ENCODE data around the gene HMCES.

The HMCES gene

DNA sequence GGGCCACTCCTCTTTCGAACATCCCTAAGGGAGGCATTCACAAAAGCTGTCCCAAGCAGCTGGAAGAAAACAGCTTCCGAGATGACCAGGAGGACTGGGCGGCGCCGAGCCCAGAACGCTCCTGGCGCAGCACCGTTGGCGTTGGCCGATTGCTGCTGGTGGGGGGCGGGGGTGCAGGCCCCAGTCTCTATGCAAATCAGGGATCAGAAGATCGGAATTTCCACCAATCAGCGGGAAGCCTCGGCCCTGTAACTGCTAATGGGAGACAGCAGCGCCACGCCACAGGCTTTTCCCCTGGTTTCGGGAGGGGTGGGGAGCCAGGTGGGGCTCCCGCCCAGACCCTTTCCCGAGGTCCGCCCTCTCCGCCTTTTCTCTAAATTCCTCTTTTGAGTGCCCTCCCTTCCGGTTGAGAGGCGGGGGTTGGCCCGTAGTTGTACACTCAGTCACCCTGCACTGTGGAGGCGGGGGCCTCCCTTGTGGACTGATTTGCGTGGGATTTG, 27.0 kb downstream of the HMCES start:
- DNase-seq = peak; percentile 82

DNA sequence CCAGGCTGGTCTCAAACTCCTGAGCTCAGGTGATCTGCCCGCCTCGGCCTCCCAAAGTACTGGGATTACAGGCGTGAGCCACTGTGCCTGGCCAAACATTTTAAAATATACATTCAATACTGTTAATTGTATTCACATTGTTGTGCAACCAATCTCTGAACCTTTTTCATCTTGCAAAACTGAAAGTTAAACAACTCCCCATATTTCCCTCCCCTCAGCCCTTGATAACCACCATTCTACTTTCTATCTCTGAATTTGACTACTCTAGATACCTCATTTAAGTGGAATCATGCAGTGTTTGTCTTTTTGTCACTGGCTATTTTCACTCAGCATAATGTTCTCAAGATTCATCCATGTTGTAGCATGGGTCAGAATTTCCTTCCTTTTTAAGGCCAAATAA, 30.0 kb downstream of the HMCES start:
- no peak for DNase-seq

DNA sequence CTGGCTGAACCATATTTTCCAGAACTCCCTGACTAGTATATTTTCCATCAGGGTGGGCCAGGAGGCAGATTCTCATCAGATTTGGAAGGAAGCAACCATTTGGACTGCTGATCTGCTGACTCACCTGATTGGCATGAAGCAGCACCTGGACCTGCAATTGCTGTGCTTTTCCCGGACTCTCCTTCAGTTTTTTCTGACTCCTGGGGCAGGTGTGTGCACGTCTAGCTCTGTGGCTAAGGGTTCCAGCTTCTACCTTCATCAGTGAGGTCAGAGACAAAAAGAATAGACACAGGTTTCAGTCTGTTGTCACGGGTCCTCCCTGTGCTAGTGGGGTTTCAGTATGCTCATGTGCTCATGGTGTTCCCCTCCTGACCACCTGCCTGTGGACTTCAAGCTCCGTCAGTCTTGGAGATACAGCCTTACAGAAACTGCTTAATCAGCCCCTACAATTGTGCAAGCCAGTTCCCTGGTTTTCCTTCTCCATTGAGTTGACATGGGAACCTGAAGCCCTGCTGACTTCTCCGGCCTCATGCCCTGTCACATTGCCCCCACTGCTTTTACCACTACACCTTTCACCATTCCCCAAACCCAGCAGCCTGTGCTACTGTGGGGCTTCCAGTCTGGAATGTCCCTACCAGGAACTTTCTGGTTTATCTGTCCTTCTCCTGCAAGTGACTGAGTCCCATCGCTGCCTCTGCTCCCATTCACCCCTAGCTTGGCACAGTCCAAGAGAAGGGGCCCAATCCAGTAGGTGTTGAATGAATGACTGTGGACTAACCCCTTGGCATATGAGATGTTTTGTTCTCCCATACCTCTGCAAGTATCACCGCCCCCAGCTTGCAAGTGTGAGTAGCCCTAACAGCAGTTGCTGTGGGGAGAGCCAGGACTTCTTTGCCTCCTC, 31.7 kb downstream of the HMCES start:
- no peak for DNase-seq

DNA sequence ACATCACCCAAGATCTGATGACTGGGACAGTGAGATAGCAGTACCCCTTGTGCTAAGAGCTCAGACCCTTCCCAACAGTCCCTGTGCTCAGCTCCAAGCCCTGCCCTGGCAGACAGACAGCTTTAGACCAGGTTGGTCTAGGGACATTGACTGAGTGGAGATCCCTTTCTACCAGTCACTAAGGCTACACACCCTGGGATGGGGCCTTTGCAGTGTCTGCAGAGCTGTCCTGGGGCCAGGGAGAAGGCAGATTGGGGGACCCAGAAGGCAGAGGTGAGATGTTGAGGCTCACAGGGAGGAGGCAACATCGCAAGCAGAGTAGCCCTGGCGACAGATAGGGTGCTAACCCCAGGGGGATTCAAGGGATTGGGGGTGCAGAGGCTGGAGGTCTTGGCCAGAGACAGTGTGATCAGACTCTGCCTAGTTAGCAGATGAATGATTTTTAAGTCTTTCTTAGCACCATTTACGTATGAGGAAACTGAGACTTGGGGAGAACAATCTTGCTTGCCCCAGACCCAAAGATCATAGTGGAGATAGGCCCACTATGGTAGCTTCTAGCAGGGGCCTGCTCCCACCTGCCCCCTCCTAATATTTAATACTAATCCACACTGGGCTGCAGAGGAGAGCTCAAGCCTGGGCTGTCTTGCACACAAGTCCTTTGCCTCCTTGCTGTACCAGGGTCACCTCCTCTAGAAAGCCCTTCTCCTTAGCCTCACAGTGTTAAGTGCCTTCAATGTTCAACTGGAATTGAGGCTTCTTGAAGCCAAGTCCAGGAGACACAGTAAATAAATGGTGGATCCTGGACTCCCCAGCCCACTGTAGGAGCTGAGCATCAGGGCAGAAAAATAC, 32.6 kb downstream of the HMCES start:
- DNase-seq = no peak

DNA sequence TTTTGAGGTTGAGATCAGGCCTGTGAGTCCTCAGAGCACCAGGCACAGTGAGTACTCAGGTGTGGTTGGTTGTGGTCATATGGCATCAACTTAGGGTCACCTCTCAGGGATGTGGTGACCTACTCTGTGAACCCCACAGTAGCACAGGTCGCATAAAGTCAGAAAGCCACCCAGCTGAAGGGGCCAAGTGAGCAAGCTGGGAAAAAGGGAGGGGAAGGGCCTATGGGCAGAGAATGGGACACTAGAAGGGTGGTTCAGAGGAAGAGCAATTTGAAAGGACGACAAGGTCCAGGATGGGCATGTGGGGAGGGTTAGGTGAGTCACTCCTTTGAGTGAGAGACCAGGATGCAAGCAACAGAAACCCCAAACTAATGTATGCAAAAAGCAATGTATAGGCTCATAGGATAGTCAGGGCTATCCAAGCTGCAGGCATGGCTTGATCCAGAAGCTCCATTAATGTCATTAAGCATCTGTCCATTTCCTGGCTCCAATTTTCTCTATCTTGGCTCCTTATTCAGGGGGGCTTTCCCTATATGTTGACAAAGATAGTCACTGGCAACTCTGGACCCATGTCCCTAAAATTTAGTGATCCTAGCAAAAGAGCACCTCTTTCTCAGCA, 33.5 kb downstream of the HMCES start:
- no peak for DNase-seq

DNA sequence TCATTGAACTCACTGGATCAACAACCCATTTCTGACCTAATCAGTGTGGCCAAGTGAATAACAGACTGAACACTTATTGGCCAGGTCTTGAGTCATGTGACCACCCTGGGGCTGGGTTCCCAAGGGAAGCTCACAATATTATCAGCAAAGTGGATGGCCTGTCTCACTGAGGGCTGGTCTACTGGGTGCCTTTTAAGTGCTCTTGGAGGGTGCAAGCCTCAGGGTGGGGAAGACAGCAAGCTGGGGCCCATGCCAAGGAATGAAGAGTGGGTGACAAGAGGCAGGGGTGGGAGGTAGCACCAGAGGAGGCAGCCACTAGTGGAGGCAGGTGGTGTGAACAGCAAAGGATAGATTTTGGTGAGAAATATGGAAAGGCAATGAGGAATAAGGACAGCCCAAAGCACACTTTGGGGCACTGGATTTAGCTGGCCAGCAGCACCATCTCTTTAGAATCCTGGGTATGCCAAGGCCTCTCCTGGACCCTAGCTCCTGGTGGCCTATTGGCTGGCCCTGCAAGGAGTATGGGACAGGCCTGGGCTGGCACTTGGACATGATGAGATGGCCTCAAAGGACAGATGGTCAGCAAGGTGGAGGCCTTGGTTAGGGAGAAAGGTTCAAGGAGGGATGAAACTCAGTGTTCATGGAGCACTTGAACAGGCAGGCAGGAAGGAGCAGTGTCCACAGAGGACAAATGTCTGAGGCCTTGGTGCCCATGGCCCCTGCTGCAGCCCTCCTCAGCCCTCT, 34.2 kb downstream of the HMCES start:
- no peak for DNase-seq

DNA sequence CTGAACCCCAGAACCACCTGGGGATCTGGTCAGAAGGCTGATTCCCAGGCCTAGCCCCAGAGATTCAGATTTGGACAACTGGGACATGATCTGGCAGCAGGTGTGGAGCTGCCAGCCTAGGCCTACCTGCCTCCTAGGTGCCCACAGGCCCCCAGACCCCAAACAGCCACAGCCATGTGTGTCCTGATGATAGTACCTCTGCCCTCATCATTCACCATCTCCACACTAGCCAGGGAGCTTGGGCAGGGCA, 34.7 kb downstream of the HMCES start:
- DNase-seq = no peak

DNA sequence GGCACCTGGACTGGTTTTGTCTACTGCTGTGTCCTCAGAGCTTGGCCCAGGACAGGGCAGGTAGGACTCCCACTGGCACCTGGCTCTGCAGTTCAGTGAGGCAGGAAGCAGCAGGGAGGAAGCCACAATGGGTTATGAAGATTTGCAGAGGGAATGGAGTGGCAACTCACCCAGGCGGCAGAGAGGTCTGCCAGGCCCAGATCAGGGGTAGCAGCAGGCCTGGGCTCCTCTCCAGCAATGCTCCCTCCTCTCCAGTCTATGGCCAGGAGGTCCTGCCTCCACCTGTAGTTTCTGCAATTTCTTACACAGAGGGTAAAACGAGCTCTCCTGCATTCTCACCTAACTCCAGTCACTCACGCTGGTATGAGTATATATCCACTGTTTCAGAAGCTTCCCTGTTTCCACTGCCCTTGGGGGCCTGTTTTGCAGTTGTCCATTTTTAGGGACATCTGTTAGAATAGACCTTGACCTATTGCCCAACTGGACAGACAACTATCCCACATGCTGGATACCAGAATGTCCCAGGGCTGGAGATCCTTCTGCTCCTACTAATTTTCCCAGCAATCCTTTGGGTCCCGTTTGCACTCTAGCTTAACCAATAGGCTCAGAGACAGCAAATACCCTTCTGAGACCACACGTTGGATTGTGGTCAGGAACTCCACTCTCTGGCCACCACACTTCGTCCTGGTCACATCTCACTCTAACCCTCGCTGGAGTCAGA, 35.2 kb downstream of the HMCES start:
- no peak for DNase-seq

DNA sequence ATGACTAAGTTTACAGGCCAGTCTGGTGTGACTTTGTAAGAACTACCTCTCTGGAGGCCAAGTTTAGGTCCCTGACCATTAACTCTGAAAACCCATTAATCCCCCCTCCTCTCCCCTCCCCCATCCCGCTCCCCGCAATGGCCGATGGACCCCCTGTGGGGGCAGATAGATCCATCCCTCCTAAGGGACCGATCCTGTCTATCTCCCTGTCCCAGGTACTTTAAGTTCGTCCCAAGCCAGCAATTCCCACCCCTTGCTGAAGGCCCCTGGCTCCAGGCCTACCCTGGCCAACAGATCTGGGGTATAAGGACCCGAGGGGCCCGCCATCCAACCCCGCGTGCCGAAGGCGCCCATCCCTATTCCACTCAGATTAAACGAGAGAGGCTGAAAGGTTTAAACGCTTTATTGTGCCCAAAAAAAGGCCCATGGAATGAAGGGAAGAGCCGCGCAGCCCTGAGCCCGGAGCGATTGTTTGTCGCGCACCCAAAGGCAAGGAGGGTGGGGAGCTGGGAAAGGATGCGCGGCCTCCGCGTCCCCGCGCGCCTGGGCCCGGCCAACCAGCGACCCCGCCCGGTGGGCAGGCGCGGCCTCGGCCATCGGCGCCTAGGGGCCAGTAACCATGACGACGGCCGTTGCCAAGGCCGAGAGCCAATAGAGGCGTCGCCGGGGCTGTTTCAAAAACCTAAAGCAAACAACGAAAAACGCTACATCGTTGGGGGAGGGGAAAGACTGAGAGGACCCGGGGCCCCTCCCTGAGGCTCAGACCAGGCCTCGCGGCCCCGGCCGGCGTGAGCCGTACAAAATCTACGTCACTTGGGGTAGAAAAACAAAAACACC, 35.9 kb downstream of the HMCES start:
- peak; percentile 92 for DNase-seq

DNA sequence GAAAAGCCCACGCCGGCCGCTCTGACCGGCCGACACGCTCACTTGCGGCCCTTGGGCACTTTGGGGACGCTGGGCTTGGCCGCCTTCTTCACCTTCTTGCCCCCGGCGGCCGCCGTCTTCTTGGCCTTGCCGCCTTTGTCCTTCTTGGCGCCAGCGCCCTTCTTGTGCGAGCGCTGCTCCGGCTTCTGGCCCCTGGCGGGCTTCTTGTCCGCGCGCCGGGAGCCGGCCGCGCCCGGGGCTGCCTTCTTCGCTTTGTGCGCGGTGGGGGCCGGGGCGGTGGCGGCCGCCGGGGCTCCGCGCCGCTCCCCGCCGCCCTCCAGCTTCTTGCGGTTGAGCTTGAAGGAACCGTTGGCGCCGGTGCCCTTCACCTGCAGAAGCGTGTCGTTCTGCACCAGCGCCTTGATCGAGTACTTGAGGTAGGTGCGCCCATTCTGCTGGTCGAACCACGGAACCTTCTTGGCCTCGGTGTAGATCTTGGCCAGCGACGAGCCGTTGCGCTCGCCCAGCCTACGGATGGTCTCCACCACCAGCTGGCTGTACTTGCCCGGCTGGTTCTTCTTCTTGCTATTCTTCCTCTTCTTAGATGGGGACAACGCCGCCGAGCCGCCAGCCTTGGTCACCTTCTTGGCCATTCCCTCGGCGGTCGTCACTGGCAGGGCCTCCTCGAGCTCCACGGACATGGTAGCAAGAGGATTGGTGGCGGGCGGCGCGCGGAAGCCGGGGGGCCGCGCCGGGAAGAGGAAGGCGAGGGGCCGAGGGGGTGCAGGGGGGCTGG, 36.7 kb downstream of the HMCES start:
- no peak for DNase-seq

DNA sequence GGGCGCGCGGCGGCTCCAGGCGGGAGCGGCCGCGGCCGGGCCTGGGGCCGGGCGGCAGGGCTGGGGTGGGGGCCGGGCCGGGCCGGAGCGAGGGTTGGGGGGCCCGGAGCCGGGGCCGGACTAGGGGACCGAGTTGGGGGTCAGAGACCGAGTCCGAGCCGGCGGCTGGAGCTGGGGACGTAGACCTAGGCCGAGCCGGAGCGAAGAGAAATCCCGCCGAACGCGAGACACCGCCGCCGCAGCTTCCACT, 37.3 kb downstream of the HMCES start:
- no peak for DNase-seq

DNA sequence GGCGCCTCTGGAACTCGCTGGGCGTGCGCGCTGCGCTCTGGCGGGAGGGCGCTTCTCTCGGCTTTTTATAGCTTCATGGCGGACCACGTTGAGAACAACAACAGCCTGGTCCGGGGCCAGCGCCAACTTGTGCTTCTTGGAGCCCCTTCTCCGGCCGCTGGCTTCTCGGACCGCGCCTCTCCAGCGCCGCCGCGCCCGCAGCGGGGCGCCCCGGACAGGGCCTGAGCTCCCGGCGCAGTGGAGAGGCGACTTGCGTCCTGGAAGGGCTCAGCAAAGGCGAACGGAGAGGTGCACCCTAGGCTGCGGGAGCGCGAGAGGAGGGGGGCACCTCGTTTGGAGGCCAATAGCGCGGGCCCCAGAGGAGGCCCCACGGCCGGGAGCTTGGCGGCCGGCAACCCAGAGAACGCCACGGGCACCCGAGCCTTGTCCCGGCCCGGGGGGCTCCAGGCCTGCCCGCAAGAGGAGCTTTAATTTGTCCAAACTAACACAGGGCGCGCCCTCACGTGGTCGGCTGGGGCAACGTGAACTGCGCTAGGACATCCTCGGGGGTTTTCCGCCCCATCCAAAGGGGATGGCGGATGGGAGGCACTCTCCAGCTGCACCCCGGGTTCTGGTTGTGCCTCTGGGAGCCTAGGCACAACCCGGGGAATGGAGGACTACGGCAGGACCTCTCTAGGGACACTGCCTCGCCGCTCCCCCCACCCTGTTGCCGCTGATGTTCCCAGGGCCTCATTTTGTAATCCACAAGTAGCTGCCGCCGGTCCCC, 37.8 kb downstream of the HMCES start:
- peak; percentile 22 for DNase-seq

DNA sequence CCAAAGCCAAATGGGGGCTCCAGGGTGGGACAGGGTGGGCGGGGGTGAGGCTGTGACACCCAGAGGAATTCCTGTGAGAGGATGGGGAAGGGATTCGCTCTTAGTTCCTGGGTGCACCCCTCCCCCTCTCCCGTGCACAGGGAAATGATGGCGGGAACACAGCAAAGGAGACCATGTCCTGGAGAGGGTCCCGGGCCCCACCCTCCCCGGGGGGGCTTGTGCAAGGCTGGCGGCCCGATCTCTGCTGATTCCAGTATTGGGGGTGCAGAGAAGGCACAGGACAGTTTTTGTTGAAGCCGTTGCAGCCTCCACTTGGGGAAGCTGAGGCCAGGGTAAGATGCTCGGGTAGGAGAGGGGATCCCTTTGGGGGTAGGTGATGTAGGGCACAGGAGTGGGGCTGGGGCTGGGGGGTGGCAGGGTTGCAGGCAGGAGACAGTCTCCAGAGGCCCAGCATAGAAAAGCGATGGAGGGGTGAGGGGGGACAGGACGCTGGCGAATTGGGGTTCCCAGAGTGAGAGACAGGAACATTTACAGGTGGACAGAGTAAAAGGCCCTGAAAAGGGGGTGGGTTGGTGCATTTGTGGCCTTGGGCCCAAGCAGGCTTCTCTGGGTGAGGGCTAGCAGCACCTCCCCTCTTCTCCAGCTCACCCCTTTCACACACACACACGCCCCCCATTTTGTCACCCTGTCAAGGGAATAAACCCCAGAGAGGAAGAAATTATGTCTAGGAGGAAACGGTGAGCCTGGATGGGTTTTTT, 38.5 kb downstream of the HMCES start:
- DNase-seq = no peak

DNA sequence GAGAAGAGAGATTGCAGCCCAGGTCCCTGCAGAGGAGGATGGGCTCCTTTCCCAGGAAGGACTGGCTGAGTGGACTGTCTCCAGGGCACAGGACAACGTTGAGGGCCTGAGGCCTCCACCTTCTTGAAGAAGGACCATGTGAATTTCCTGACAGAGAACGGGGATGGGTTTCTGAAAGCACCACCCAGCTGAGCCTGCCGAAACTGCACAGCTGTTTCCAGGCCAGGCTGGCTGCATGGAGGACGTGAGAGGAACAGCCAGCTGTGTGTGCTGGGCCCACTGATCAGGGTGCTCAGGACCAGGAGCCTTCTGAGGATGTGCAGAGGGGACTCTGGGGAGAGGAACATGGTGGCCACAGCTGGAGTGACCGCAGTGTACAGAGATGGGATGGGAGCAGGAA, 39.2 kb downstream of the HMCES start:
- no peak for DNase-seq

DNA sequence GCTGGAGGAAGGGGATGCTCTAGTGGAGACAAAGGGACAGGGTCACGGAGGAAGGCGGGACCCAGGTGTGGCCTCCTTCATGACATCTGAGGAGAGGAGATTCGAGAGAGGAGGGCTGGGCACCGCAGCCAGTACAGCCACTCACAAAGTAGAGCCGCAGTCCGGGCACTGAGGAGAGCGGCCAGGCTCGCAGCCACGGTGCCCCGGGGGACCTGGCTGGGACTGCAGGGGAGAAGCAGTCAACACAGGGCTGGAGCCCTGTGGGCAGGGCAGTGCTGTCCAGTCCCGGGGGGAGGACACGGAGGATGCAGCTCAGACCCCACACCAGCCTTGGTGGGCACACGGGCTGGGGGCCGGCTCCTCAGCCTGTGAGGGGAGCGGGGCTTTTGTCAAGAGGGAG, 40.3 kb downstream of the HMCES start:
- DNase-seq = no peak

DNA sequence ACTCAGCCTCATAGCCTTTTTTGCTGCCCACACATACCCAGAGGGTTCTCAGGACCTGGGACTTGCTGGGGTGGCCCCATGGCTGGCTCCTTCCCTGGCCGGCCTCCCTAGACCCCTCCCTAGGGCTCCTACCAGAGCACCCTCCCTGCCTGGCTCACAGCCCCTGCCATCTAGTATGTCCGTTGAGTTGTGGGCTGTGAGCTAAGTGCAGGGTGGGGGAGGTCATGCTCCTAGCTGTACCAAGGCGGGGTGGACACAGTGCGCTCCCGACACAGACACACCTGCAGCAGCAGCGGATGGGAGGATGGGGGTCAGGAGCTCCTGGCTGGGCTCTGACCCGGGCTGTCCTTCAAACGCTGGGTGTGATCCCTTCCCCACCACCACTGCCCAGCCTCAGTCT, 41.6 kb downstream of the HMCES start:
- DNase-seq = no peak

DNA sequence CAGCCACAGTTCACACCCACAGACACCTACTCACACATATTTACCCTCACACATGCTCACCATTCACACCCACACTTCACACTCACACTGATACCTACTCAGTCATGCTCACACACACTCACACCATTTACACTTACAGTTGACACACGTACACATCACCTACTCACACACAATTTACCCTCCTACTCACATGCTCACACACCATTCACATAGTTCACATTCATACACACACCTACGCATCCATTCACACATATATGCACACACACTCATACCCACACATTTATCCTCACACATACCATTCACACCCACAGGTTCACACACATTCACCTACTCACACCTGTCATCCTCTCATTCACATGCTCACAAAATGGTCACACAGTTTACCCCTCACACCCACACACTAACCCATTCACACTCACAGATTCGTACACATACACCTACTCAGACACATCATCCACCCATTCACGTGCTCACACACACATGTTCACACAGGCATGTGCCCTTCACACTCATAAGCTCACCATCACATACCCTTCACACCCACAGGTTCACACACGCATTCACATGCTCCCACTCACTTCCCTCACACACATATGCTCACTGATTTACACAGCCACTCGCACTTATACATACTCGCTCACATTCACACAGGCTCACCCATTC, 42.3 kb downstream of the HMCES start:
- DNase-seq = no peak

DNA sequence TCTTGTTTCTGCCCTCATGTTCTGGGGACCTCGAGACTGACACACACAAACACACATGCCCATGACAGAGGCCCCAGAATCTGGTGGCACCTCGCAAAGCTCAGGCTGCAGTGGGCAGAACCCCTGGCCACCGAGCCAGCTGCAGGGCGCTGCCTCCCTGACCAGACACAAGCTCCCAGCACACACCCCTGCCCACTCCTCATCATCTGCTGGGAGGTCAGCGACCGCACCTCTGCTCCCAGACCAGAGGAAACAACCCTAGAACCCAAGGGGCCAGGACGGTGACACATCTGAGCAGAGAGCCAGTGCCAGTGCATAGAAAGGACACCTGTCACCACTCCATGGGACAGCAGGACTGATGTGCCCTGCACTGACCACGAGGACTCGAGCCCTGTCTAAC, 43.2 kb downstream of the HMCES start:
- DNase-seq = no peak

Measured in SHP77 treated with DMSO at 0.1 percent for 48 hours (cell line).